Activated T-cell treated with anti-CD3 and anti-CD28 coated beads, Interleukin-2, amount 50 U/mL, for 48 hours (primary cell): ENCODE measurements around the gene DLG2.
"Not testable (repeated sequence)": the region's sequence is repeated elsewhere in the genome, so short reads cannot be mapped to it uniquely, and the experiment has no call there.

ENCODE experiments used
- DNase-seq, 2 experiments: peaks; one replicate each; pipeline ENCODE4 v3.0.0-alpha.2; 2020

The DLG2 gene

DNA sequence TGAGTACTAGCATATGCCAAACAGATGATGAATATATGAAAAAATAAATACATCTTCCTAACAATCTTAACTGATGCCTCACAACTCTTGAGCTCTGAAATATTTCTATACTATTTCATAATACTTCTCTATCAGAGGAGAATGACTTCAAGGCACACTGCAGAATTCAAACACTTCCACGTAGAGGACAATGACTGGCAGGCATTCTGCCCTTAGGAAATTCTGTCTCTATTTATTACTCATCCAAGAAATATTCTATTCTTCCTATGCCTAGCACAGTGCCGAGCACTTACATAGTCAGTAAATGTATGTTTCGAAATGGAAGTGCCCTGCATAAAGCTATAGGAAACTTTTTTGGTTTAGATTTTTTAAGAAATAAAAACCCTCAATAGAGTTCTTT, 809.1 kb downstream of the DLG2 start:
- no peak for DNase-seq

DNA sequence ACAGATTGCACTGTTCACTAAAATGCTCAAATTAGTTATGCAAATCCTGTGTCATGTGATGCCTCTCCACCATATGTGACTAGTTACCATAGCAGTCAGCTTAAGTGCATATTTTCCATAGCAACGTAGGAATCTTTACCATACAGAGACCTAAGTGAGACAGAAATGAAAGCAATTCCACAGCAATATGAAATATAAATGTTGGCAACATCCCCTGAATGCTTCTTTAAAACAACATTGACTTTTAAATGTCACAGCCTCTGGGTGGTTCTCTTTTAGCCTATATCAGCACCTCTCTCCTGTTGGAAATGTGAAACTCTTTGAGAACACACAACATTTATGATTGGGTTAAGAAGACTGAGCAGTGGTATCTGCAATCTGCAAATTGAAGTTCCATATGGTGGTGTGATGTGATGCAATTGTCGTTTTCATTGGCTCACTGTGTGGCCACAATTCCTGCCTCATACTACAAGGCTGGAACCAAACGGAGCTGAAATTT, 814.6 kb downstream of the DLG2 start:
- no peak for DNase-seq

DNA sequence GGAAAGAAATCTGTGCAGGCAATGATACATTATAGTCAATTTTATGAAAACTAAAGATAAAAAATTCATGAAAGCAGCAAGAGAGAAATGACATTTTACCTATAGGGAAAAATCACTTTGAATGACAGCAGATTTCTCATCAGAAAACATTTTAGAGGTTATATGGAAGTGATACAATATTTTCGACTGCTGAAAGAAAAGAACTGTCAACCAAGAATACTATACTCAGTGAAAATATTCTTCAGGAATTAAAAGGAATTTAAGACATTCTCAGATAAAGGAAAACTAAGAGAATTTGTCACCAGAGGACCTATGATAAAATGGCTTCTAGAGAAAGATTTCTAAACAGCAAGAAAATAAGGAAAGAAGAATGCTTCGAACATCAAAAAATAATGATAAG, 820.8 kb downstream of the DLG2 start:
- DNase-seq = no peak

DNA sequence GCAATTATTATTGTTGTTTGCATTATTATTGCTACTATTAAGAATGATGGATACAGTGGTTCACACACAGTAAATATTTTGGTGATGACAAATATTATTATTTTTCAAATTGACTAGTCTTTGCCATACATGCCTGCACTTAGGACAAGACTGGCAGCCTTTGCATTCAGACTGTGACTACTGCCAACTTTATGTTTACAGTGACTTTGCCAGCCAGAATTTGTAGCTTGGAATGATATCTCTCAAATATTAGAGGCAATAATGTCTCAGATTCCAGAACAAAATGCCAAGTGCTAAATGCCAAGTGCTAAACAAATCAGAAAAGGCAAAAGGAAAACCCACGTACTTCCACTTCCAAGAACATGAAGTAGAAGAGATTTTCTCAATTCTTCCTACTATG, 823.1 kb downstream of the DLG2 start:
- no peak for DNase-seq

DNA sequence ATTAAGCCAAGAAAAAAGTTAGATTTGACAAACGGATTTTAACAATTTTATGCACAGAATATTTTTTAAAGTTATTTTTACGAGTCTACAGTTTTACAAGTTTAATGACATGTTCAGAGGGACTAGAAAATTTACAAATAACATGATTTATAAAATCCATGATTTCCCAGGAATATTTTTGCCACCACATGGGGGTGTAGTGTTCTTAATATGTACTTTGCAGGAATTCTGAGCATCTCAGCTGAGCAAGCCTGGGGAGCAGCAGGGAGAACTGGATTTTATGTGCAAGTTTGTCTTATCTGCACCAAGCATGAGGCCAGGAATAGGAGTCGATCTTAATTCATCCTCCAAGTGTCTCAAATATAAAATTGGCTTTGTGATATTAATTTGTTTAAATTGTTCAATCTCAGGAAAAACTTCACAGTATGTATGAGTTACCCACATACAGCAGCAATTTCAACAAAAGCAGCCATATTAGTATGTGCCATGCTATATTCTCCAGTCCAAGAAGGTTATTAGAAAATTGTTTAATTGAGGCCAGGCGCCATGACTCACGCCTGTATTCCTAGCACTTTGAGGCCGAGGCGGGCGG, 826.3 kb downstream of the DLG2 start:
- no peak for DNase-seq

DNA sequence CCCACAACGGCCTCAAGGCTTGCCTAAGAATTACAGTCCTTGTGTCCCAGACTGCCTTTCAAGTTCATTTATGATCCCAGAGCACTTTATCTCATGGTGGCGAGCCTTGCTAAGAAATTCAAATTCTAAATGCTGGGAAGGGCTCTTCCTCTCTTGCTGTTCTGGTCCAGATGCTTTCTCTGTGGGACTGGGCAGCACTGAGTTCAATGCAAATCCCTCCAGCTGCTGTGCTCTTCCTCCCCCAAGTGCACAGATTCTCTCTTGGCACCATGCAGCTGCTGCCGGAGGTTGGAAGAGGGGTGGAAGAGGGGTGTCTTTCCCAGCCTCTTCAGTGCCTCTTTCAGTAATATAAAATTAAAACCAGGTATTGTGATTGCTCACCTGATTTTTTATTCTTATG, 828.0 kb downstream of the DLG2 start:
- no peak for DNase-seq

DNA sequence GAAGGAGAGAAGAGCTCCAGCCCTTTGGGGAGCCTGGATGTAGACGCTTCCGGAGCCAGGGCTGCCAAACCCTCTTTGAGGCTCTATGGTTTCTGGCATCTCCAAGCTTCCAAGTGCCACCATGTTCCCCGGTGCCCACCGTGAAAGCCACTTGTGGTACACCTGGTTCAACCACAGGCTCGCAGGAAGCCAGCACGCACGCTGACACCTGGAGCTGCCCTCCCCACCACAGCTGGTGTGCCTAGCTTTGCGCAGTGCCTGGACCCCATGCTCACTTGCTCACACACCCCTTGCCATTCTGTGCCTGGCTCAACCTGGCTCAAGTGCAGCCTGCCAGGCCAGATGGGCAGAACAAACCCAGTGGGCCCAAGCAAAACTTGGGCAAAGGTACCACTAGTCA, 831.4 kb downstream of the DLG2 start:
- no peak for DNase-seq

DNA sequence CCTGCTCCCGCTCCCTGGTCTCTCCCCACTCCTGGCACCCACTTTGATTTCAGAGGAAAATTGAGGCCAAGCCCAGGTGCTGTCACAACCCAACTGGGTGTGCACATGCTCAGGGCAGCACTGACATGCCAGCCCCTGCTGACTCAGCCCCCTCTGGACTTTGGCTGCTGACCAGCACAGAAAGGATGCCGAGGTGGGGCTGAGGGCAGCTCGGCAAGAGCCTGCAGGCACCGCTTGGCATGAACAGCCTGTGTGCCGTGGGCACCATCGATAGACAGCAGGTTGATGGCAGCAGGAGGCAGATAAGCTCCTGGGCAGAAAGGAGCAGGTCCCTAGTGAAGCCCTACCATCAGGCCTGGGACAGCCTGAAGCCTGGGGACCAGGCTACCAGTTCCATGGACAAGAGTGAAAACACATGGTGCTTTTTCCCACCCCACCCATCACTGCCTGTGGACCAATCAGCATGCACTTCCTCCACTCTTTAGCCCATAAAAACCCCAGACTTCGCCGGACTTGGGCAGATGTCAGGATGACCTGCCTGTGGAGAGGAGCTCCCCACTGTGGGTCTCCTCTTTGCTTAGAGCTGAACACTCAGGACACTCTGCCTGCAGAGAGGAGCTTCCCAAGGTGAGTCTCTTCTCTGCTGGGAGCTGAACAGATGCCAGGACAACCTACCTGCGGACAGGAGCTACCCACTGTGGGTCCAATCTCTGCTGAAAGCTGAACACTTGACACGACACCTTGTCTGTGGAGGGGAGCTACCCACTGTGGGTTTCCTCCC, 832.3 kb downstream of the DLG2 start:
- DNase-seq = no peak

DNA sequence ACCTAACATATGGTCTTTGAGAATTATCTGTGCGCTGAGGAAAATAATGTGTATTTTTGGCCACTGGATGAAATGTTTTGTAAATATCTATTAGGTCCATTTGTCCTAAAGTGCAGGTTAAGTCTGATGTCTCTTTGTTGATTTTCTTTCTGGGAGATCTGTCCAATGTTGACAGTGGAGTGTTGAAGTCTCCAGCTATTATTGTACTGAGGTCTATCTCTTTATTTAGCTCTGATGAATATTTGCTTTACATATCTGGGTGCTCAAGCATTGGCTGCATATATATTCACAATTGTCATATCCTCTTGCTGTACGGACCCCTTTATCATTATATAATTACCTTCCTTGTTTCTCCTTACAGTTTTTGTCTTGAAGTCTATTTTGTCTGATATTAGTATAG, 833.8 kb downstream of the DLG2 start:
- no peak for DNase-seq

DNA sequence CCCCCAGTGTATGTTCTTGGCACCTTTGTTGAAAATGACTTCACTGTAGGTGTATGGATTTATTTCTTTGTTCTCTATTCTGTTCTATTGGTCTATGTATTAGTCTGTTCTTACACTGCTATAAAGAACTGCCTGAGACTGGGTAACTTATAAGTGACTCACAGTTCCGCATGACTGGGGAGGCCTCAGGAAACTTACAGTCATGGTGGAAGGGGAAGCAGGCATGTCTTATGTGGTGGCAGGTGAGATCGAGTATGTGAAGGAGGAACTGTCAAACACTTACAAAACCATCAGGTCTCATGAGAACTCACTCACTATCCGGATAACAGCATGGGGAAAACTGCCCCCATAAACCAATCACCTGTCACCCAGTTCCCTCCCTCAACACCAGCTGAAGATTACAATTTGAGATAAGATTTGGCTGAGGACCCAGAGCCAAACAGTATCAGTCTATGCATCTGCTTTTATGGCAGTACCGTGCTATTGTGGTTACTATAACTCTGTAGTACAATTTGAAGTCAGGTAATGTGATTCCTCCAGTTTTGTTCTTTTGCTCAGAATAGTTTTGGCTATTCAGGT, 836.2 kb downstream of the DLG2 start:
- no peak for DNase-seq

DNA sequence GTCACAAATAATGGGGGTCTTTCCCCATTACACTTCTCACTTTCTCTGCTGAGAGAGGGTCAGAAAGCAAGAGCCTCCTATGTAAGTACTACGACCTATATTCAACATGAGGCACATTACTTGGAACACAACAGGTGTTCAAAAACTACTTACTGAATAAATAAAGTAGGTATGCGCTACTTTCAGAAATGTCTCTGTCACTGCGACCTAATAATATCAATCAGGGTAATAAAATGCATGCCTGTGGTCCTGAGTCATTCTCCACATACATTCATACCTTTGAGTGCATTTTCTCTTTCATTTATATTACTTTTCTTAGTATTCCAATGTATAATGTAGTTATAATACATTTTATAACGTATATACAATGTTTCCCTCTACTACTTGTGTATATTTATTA, 838.9 kb downstream of the DLG2 start:
- DNase-seq = no peak

DNA sequence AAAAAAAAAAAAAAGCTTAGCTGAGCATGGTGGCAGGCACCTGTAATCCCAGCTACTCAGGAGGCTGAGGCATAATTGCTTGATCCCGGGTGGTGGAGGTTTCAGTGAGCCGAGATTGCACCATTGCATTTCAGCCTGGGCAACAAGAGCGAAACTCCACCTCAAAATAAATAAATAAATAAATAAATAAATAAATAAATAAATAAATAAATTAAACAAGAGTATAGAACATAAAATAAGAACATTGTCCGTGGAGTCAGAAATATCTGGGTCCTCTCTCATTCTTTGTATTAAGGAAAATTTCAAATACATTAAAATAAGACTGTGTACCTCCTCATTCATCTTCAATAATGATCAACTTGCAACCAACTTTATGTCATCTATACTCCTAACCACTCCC, 843.0 kb downstream of the DLG2 start:
- DNase-seq = not testable (repeated sequence)

DNA sequence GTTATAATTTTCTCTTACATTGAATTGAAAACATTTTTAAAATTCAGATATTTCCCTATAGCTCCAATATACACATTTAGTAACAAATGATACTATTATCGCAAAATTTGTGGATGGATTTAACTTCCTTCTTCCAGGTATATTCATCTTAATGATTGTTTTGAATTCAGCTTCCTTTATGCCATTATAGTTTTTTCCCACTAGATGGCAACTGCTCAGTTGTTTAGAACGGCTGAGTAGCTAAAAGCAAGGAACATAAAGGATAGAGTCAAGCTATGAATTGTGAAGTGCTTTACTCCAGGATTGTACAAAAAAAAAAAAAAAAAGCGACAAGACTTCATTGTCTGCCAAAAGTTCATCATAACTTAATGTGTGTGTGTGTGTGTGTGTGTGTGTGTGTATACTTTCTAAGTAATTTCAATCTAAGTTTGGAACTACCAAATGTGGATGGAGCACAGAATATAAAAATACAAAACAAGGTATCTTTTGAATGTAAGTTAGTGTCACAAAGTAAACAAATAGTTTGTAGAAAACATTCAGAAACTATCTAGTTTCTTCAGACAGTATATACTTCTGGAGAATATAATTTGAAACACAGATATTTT, 846.4 kb downstream of the DLG2 start:
- DNase-seq = no peak

DNA sequence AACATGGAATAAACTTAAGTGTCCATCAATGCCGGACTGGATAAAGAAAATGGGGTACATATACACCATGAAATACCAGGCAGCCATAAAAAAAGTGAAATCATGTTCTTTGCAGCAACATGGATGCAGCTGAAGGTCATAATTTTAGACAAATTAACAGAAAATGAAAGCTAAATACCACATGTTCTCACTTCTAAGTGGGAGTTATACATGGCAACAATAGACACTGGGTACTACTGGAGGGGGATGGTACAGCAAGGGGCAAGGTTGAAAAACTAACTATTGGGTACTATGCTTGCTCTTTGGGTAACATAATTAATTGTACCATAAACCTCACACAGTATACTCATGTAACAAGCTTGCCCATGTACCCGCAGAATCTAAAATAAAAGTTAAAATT, 851.6 kb downstream of the DLG2 start:
- no peak for DNase-seq

DNA sequence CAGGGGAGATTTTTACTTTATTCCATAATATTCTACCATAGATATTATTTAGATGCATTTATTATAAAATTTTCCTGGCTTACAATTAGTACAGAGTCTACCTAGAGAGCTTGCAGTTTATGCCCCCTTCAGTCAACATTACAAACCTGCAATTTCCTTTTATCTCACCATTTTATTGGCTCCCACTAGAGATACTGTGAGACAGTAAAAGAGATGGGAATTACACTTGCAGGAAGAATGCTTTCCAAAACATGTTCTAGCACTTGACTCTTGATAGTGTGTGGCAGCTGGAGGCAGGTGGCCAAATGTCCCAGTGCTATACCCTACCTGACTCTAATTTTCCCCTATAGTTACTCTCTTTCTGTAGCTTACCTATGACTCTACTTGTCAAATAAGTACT, 863.2 kb downstream of the DLG2 start:
- DNase-seq = no peak

DNA sequence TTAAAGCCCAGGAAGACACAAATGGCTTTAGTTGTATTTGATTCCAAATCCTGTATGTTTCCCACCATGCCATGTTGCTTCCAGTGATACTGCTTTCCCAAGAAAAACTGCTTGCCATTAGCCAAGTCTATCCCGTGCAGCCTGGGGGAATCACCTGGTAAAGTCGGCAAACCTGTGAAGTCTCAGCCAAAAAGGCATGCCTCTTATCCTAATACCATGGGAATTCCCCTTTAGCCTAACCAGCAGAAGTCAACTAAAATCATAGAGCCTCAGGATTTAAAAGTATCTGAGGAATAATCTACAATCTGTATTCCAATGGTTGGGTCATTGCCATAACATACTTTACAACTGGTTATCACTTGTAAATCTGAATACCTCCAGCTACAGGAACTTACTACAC, 869.4 kb downstream of the DLG2 start:
- DNase-seq = no peak

DNA sequence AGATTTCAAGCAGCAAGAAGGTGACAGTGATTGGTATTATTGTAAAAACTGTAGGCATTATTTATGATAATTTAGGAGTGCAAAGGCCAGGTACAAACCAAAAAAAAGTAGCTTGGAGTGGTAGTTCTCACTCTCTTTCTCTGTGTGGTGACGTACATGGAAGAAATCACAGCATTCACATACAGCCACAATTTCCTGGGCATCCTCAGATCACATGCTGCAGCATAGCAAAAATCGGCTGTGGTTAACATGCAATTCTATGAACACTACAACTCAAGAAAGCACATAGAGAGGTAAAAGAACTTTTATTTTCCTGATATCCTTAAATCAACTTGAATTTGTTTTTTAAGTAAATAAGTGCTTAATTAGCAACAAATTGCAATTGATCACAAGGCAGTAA, 875.8 kb downstream of the DLG2 start:
- DNase-seq = no peak

DNA sequence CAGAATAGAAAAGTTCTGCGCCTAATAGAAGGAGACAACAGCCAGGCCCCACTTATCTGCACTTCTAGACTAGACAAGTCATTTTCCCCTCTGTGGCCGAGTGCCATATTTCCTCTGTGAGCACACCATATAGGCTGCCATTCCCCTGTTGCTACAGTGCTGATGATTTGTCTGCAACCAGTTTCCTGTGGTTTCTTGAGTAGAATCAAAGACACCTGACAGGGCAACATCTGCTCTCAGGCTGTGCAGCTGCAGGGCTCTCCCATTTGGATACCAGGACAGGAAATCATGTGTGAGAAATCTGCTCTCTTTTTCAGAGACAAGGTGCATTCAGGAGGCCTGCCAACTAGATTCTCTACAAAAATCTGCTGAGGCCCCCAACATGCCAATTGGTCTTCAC, 879.3 kb downstream of the DLG2 start:
- DNase-seq = no peak

DNA sequence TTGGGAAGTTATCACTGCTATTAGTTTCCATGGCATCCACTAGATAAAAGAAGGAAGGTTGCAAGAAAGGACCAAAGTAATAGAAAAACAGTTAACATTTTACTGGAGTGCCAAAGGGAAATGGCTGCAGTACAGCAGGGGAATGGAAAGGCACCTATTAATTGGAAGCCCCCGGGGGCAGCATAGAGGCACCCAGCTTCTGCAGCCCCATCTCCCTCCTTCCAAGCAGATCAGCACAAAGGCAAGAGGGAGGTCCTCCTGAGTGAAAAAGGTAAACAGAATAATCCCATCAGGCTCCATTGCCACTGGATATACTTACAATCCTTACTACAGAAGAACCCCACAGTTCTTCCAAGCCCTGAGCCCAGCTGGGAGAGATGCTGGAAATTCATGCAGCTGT, 887.1 kb downstream of the DLG2 start:
- no peak for DNase-seq

DNA sequence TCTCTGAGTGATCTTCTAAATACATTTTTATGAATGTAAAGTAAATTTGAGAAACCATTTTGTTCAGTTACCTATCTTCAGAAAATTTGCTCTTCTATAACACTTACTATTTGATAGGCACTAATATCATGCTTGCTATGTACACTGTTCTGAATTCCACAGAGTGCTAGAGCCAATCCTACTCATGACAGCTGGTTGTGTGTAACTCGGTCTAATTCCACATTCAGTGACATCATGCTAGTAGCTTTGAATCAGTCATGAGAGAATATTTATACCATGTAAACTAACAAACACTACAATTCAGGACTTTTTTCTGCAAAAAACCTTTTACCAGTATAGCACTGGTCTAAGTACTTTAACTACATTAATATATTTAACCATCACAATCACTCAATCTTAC, 902.9 kb downstream of the DLG2 start:
- no peak for DNase-seq

DNA sequence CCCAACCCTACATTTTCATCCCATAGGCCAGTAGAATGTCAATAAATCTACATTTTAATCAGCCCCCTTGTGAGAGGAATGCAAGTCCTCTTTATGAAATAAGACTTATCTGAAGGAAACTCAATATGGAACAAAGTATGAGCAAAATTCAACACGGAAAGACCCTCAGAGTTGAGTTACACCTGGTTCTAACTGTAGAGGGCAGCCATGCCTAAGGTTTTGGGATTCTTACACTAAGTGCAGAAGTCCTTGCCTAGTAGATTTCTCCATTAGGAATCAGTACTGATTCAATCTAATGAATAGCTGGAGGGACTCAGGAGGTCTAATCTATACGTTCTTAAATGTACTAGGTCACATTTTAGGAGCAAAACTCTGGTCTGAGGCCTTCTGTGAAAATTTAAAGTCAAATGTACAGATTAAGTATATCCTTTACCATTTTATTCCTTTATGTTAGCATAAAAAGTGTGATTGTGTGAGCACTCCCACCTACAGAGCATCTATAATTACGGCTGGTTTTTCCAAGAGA, 904.5 kb downstream of the DLG2 start:
- DNase-seq = no peak

DNA sequence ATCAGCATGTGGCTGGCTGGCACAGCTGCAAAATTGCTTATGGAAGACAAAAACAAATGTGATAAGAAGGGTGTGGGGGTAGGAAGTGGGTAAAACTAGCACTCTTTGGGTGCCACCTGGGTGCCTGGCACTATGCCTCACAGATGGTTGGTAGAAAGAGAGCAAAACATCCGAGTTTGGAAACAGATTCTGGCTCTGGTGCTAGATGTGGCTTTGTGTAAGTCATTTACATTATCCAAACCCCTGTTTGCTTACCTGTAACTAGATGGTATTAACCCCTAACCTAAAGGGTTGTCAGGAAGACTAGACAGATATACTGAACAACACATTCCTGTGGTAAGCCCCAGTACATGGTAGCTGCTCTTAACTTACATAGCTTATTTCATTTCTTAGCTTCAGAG, 905.6 kb downstream of the DLG2 start:
- DNase-seq = no peak

DNA sequence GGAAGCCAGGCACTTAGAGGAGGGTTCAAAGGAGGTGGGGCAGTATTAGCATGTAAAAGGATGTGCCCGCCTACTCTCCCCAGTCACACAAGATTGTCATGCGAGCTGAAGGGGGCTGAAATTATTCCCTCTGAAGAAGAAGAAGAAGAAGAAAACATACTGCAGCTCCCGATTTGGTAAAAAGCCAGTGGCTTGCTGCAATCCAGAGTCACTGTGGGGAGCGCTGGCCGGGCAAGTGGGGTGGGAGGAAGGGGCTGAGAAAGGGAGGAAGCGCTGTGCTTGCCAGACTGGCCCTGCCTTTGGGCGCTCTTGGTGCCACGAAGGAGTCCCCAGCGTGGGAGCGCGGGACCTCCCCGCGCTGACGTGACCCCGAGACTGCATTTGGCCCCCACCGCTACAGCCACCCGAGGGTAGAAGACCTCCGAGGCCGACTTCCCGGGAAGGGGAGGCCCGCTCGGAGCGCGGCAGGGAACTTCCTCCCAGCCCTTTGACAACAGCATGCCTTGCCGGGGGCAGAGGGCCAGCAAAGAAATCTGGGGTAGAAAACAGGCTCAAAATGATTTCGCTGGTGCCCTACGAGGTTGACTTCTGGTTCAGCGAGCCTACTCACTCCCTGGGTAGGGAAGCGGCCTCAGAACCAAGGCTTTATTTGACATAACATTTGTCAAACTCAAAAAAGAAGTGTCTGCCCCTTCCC, 906.3 kb downstream of the DLG2 start:
- no peak for DNase-seq
